ENCODE measurements around the gene ITGB3. TPM values are rescaled to one million over a fixed set of nuclear protein-coding genes. Genes with fewer than 3 reads are reported as not detected.
A peak's percentile ranks its signal among the peaks of the same experiment; 100 is the strongest.

Gene ITGB3
- total and polyA plus RNA-seq, 9 of the 15 experiments (the other 6 are each of a cell fraction or from before 2014, with no cell fraction given) = 0.08 to 2.6 (median 0.62) TPM; not detected in 1

GRCh38 chr17:47281216-47281615 lies 27.6 kb downstream of the ITGB3 start:
- no peak for ATAC-seq
- H3K4me2 ChIP-seq (ENCODE audit: insufficient read depth, low read length) = no peak overlapping the region
- in situ Hi-C loops (cut with MboI) (no loop called here), intact Hi-C loops (cut with micrococcal nuclease) (no loop called here)
- no peak overlapping the region; the same call in 1 of the 2 replicates for H2AFZ ChIP-seq (ENCODE audit: low read depth, low read length)
- H3K9me3 ChIP-seq (replicated peaks; ENCODE audit: control insufficient read depth, insufficient read depth, low read depth, low read length) = no peaks in the 10 kb centered on the region
- CTCF ChIA-PET (ENCODE audit: low intra/inter-chr PET ratio) = no interaction called here
- no TSS peak for BruUV-seq (replicated peaks)
- H3K36me3 ChIP-seq (ENCODE audit: control insufficient read depth, insufficient read depth, low read length) = no peaks in the 10 kb centered on the region
- no peaks in the 10 kb centered on the region for H3K27me3 ChIP-seq (ENCODE audit: control insufficient read depth in 2 of 2, insufficient read depth in 2 of 2, low read length in 2 of 2)
- TF ChIP-seq, protein P1, sequence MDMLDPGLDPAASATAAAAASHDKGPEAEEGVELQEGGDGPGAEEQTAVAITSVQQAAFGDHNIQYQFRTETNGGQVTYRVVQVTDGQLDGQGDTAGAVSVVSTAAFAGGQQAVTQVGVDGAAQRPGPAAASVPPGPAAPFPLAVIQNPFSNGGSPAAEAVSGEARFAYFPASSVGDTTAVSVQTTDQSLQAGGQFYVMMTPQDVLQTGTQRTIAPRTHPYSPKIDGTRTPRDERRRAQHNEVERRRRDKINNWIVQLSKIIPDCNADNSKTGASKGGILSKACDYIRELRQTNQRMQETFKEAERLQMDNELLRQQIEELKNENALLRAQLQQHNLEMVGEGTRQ (CRISPR knock-in tag; IDR thresholded peaks at IDR 0.05) = 0 out of 2 replicates have a peak, but pooled peaks have one; percentile 5
- TF ChIP-seq ELF4 (CRISPR knock-in tag; IDR thresholded peaks at IDR 0.05) (no peak), DACH1 (IDR thresholded peaks at IDR 0.05; ENCODE audit: partially characterized antibody) (no peak), TFE3 (CRISPR knock-in tag; IDR thresholded peaks at IDR 0.05) (peak; percentile 80), TOE1 (IDR thresholded peaks at IDR 0.05; ENCODE audit: borderline replicate concordance) (peak; percentile 64), TOE1 (CRISPR knock-in tag; IDR thresholded peaks at IDR 0.05; ENCODE audit: borderline replicate concordance, low read depth) (no peak), RAD51 (IDR thresholded peaks at IDR 0.05; ENCODE audit: borderline replicate concordance, low read depth) (peak; percentile 53; the same call in 1 of the 2 replicates)
- H3K9ac ChIP-seq (ENCODE audit: insufficient read depth in 1 of 2, low read depth in 2 of 2, low read length in 2 of 2) = no peak overlapping the region
- H3K27ac ChIP-seq (ENCODE audit: extremely low read depth, low read depth, low read length) = no peak overlapping the region
- 66% methylated on average over 6 of the region's 6 CpGs for WGBS (ENCODE audit: insufficient coverage, low coverage, missing lambda C conversion rate)
- H3K9me1 ChIP-seq (ENCODE audit: control insufficient read depth, insufficient read depth, low read length) = peaks cover under 1% of the 10 kb centered on the region
- H3K4me3 ChIP-seq = no peak overlapping the region
- no peaks in the 10 kb centered on the region for H4K20me1 ChIP-seq (replicated peaks; ENCODE audit: control insufficient read depth, insufficient read depth, low read length)
- peaks cover 25 to 43% of the 10 kb centered on the region in 2 experiments for H3K4me1 ChIP-seq (replicated peaks in 1 of 2; ENCODE audit: control insufficient read depth in 2 of 2, insufficient read depth in 2 of 2, low read length in 2 of 2)
- FAIRE-seq = no peak
- DNase-seq (ENCODE audit: extremely low read depth in 1 of 4, low spot score in 3 of 4) = no peak
- no peaks in the 10 kb centered on the region for H3K79me2 ChIP-seq (ENCODE audit: control insufficient read depth, insufficient read depth, low read length)
- POLR2A ChIA-PET = no interaction called here
